ENCODE measurements around the gene FOXE1.

GRCh38 chr9:97863314-97863713, 10.3 kb downstream of the FOXE1 start:
- TF ChIP-seq, protein P1, sequence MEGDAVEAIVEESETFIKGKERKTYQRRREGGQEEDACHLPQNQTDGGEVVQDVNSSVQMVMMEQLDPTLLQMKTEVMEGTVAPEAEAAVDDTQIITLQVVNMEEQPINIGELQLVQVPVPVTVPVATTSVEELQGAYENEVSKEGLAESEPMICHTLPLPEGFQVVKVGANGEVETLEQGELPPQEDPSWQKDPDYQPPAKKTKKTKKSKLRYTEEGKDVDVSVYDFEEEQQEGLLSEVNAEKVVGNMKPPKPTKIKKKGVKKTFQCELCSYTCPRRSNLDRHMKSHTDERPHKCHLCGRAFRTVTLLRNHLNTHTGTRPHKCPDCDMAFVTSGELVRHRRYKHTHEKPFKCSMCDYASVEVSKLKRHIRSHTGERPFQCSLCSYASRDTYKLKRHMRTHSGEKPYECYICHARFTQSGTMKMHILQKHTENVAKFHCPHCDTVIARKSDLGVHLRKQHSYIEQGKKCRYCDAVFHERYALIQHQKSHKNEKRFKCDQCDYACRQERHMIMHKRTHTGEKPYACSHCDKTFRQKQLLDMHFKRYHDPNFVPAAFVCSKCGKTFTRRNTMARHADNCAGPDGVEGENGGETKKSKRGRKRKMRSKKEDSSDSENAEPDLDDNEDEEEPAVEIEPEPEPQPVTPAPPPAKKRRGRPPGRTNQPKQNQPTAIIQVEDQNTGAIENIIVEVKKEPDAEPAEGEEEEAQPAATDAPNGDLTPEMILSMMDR (conservative IDR thresholded peaks at IDR 0.05; ENCODE audit: low read length) = no peak
- no peak for TF ChIP-seq EZH2phosphoT487 (IDR thresholded peaks at IDR 0.05; ENCODE audit: borderline replicate concordance)
